WTC11 (cell line): ENCODE measurements around the gene CLBA1. TPM values are rescaled to one million over a fixed set of nuclear protein-coding genes. Genes with fewer than 3 reads are reported as not detected.
A peak's percentile ranks its signal among the peaks of the same experiment; 100 is the strongest.

ENCODE experiments used
- ETV6 ChIP-seq: sonication (generic); formaldehyde crosslinking; IDR thresholded peaks from 2 replicates; pipeline ENCODE4 v1.8.1; 2022; ENCODE audit warnings: mild to moderate bottlenecking, missing genetic modification reagents
- FOXJ3 ChIP-seq: sonication (generic); formaldehyde crosslinking; IDR thresholded peaks from 2 replicates; pipeline ENCODE4 v1.9.0; 2021; ENCODE audit warnings: missing genetic modification reagents, mild to moderate bottlenecking, borderline replicate concordance
- OVOL2 ChIP-seq: fragments of 250-450 bp; sonication (Bioruptor Pico); IDR thresholded peaks from 2 replicates; pipeline ENCODE4 v1.9.0; 2021; ENCODE audit warnings: mild to moderate bottlenecking, borderline replicate concordance
- SMAD3 ChIP-seq: sonication (generic); formaldehyde crosslinking; IDR thresholded peaks from 2 replicates; pipeline ENCODE4 v1.8.0; 2022; ENCODE audit warnings: missing genetic modification reagents, mild to moderate bottlenecking, borderline replicate concordance
- SP1 ChIP-seq: sonication (generic); formaldehyde crosslinking; conservative IDR thresholded peaks from 2 replicates; pipeline ENCODE4 v1.8.1; 2022; ENCODE audit warnings: missing genetic modification reagents
- ZNF121 ChIP-seq: sonication (generic); formaldehyde crosslinking; IDR thresholded peaks from 2 replicates; pipeline ENCODE4 v1.8.0; 2023; ENCODE audit warnings: missing genetic modification reagents
- total RNA-seq: library from RNA; stranded (reverse); gene quantifications from 3 replicates; pipeline ENCODE4 v1.2.3, GENCODE V29; 2021
- TF ChIP-seq, protein P1 (sequence below): sonication (generic); formaldehyde crosslinking; IDR thresholded peaks from 2 replicates; pipeline ENCODE4 v1.8.0; 2022; ENCODE audit warnings: mild to moderate bottlenecking, missing genetic modification reagents
- TF ChIP-seq, protein P2 (sequence below): sonication (generic); formaldehyde crosslinking; IDR thresholded peaks from 2 replicates; pipeline ENCODE4 v1.8.1; 2022; ENCODE audit warnings: low read depth, missing genetic modification reagents, borderline replicate concordance
- TF ChIP-seq, protein P3 (sequence below): sonication (generic); formaldehyde crosslinking; IDR thresholded peaks from 2 replicates; pipeline ENCODE4 v1.8.0; 2023; ENCODE audit warnings: mild to moderate bottlenecking, missing genetic modification reagents
- TF ChIP-seq, protein P4 (sequence below): sonication (generic); formaldehyde crosslinking; IDR thresholded peaks from 2 replicates; pipeline ENCODE4 v1.8.1; 2023; ENCODE audit warnings: mild to moderate bottlenecking, missing genetic modification reagents, borderline replicate concordance
- TF ChIP-seq, protein P5 (sequence below): fragments of 250-450 bp; sonication (Bioruptor Pico); IDR thresholded peaks from 2 replicates; pipeline ENCODE4 v1.9.0; 2021; ENCODE audit warnings: mild to moderate bottlenecking, borderline replicate concordance
- TF ChIP-seq, protein P6 (sequence below): sonication (generic); formaldehyde crosslinking; IDR thresholded peaks from 2 replicates; pipeline ENCODE4 v1.8.0; 2022; ENCODE audit warnings: mild to moderate bottlenecking, missing genetic modification reagents
- TF ChIP-seq, protein P7 (sequence below): sonication (generic); formaldehyde crosslinking; IDR thresholded peaks from 2 replicates; pipeline ENCODE4 v1.8.1; 2022; ENCODE audit warnings: low read depth, mild to moderate bottlenecking, moderate library complexity, missing genetic modification reagents, borderline replicate concordance
- TF ChIP-seq, protein P8 (sequence below): fragments of 250-450 bp; sonication (Bioruptor Pico); IDR thresholded peaks from 2 replicates; pipeline ENCODE4 v1.9.0; 2021; ENCODE audit warnings: moderate library complexity, mild to moderate bottlenecking, inconsistent platforms, borderline replicate concordance
- TF ChIP-seq, protein P9 (sequence below): fragments of 250-450 bp; sonication (Bioruptor Pico); IDR thresholded peaks from 2 replicates; pipeline ENCODE4 v2.1.2; 2022; ENCODE audit warnings: mild to moderate bottlenecking, moderate library complexity

Gene CLBA1
- total RNA-seq, 1 experiment from 2014 or later = 3.8 TPM

DNA sequence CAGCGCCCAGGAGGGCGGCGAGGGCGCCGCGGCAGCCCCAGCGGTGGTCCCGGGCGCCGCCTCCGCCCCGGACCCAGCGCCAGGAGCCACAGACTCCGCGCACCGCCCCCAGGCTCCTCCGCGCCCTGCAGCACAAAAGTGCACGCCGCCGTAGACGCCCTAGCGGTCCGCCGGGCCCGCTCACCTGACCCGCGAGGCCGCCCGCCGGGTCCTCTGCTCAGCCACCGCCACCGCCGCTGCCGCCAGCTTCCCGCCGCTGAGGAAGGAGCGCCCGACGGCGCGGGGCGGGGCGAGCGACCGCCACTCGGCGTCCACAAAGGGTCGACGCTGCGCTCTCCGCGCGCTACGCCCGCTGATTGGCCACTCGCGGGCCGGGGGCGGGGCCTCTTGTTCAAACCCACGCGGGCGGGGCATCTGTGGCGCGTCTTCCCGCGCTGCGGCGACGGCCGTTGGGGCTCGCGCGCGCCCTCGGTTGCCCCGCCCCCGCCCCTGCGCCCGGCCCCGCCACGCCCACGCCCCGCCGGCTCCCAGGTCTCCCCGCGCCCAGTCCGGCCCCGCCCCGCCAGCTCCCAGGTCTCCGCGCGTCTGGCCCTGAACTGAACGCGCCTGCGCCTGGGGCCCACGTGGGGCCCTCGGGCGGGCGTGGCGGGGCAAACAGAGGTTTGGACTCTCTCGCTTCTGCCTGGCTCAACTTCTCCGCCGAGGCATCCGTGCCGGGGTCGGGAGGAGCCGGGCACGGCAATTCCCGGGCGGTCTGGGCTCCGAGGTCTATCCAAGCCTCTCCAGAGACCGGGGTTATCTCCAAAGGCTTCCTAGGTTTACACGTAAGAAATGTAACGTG, 35.4 kb downstream of the CLBA1 start, which contains the start of gene CDCA4 (continued):
- TF ChIP-seq, protein P1, sequence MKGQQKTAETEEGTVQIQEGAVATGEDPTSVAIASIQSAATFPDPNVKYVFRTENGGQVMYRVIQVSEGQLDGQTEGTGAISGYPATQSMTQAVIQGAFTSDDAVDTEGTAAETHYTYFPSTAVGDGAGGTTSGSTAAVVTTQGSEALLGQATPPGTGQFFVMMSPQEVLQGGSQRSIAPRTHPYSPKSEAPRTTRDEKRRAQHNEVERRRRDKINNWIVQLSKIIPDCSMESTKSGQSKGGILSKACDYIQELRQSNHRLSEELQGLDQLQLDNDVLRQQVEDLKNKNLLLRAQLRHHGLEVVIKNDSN = peak; percentile 92
- TF ChIP-seq, protein P2, sequence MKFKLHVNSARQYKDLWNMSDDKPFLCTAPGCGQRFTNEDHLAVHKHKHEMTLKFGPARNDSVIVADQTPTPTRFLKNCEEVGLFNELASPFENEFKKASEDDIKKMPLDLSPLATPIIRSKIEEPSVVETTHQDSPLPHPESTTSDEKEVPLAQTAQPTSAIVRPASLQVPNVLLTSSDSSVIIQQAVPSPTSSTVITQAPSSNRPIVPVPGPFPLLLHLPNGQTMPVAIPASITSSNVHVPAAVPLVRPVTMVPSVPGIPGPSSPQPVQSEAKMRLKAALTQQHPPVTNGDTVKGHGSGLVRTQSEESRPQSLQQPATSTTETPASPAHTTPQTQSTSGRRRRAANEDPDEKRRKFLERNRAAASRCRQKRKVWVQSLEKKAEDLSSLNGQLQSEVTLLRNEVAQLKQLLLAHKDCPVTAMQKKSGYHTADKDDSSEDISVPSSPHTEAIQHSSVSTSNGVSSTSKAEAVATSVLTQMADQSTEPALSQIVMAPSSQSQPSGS (CRISPR knock-in tag) = no peak
- TF ChIP-seq, protein P3, sequence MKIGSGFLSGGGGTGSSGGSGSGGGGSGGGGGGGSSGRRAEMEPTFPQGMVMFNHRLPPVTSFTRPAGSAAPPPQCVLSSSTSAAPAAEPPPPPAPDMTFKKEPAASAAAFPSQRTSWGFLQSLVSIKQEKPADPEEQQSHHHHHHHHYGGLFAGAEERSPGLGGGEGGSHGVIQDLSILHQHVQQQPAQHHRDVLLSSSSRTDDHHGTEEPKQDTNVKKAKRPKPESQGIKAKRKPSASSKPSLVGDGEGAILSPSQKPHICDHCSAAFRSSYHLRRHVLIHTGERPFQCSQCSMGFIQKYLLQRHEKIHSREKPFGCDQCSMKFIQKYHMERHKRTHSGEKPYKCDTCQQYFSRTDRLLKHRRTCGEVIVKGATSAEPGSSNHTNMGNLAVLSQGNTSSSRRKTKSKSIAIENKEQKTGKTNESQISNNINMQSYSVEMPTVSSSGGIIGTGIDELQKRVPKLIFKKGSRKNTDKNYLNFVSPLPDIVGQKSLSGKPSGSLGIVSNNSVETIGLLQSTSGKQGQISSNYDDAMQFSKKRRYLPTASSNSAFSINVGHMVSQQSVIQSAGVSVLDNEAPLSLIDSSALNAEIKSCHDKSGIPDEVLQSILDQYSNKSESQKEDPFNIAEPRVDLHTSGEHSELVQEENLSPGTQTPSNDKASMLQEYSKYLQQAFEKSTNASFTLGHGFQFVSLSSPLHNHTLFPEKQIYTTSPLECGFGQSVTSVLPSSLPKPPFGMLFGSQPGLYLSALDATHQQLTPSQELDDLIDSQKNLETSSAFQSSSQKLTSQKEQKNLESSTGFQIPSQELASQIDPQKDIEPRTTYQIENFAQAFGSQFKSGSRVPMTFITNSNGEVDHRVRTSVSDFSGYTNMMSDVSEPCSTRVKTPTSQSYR (CRISPR knock-in tag) = no peak
- TF ChIP-seq ETV6 (CRISPR knock-in tag) (peak; percentile 24; the same call in 1 of the 2 replicates), SP1 (CRISPR knock-in tag) (peak; percentile 91), SMAD3 (CRISPR knock-in tag) (no peak), OVOL2 (CRISPR knock-in tag) (no peak), FOXJ3 (CRISPR knock-in tag) (no peak), ZNF121 (no peak)
- TF ChIP-seq, protein P4, sequence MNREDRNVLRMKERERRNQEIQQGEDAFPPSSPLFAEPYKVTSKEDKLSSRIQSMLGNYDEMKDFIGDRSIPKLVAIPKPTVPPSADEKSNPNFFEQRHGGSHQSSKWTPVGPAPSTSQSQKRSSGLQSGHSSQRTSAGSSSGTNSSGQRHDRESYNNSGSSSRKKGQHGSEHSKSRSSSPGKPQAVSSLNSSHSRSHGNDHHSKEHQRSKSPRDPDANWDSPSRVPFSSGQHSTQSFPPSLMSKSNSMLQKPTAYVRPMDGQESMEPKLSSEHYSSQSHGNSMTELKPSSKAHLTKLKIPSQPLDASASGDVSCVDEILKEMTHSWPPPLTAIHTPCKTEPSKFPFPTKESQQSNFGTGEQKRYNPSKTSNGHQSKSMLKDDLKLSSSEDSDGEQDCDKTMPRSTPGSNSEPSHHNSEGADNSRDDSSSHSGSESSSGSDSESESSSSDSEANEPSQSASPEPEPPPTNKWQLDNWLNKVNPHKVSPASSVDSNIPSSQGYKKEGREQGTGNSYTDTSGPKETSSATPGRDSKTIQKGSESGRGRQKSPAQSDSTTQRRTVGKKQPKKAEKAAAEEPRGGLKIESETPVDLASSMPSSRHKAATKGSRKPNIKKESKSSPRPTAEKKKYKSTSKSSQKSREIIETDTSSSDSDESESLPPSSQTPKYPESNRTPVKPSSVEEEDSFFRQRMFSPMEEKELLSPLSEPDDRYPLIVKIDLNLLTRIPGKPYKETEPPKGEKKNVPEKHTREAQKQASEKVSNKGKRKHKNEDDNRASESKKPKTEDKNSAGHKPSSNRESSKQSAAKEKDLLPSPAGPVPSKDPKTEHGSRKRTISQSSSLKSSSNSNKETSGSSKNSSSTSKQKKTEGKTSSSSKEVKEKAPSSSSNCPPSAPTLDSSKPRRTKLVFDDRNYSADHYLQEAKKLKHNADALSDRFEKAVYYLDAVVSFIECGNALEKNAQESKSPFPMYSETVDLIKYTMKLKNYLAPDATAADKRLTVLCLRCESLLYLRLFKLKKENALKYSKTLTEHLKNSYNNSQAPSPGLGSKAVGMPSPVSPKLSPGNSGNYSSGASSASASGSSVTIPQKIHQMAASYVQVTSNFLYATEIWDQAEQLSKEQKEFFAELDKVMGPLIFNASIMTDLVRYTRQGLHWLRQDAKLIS (CRISPR knock-in tag) = no peak
- TF ChIP-seq, protein P5, sequence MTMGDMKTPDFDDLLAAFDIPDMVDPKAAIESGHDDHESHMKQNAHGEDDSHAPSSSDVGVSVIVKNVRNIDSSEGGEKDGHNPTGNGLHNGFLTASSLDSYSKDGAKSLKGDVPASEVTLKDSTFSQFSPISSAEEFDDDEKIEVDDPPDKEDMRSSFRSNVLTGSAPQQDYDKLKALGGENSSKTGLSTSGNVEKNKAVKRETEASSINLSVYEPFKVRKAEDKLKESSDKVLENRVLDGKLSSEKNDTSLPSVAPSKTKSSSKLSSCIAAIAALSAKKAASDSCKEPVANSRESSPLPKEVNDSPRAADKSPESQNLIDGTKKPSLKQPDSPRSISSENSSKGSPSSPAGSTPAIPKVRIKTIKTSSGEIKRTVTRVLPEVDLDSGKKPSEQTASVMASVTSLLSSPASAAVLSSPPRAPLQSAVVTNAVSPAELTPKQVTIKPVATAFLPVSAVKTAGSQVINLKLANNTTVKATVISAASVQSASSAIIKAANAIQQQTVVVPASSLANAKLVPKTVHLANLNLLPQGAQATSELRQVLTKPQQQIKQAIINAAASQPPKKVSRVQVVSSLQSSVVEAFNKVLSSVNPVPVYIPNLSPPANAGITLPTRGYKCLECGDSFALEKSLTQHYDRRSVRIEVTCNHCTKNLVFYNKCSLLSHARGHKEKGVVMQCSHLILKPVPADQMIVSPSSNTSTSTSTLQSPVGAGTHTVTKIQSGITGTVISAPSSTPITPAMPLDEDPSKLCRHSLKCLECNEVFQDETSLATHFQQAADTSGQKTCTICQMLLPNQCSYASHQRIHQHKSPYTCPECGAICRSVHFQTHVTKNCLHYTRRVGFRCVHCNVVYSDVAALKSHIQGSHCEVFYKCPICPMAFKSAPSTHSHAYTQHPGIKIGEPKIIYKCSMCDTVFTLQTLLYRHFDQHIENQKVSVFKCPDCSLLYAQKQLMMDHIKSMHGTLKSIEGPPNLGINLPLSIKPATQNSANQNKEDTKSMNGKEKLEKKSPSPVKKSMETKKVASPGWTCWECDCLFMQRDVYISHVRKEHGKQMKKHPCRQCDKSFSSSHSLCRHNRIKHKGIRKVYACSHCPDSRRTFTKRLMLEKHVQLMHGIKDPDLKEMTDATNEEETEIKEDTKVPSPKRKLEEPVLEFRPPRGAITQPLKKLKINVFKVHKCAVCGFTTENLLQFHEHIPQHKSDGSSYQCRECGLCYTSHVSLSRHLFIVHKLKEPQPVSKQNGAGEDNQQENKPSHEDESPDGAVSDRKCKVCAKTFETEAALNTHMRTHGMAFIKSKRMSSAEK (CRISPR knock-in tag) = no peak
- TF ChIP-seq, protein P6, sequence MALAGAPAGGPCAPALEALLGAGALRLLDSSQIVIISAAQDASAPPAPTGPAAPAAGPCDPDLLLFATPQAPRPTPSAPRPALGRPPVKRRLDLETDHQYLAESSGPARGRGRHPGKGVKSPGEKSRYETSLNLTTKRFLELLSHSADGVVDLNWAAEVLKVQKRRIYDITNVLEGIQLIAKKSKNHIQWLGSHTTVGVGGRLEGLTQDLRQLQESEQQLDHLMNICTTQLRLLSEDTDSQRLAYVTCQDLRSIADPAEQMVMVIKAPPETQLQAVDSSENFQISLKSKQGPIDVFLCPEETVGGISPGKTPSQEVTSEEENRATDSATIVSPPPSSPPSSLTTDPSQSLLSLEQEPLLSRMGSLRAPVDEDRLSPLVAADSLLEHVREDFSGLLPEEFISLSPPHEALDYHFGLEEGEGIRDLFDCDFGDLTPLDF (CRISPR knock-in tag) = peak; percentile 82; the same call in 1 of the 2 replicates
- TF ChIP-seq, protein P7, sequence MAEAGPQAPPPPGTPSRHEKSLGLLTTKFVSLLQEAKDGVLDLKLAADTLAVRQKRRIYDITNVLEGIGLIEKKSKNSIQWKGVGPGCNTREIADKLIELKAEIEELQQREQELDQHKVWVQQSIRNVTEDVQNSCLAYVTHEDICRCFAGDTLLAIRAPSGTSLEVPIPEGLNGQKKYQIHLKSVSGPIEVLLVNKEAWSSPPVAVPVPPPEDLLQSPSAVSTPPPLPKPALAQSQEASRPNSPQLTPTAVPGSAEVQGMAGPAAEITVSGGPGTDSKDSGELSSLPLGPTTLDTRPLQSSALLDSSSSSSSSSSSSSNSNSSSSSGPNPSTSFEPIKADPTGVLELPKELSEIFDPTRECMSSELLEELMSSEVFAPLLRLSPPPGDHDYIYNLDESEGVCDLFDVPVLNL (CRISPR knock-in tag) = no peak; the same call in 1 of the 2 replicates
- TF ChIP-seq, protein P8, sequence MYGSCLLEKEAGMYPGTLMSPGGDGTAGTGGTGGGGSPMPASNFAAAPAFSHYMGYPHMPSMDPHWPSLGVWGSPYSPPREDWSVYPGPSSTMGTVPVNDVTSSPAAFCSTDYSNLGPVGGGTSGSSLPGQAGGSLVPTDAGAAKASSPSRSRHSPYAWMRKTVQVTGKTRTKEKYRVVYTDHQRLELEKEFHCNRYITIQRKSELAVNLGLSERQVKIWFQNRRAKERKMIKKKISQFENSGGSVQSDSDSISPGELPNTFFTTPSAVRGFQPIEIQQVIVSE (CRISPR knock-in tag) = no peak
- TF ChIP-seq, protein P9, sequence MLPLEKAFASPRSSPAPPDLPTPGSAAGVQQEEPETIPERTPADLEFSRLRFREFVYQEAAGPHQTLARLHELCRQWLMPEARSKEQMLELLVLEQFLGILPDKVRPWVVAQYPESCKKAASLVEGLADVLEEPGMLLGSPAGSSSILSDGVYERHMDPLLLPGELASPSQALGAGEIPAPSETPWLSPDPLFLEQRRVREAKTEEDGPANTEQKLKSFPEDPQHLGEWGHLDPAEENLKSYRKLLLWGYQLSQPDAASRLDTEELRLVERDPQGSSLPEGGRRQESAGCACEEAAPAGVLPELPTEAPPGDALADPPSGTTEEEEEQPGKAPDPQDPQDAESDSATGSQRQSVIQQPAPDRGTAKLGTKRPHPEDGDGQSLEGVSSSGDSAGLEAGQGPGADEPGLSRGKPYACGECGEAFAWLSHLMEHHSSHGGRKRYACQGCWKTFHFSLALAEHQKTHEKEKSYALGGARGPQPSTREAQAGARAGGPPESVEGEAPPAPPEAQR (CRISPR knock-in tag) = no peak
